Stimulated activated naive CD4-positive, alpha-beta T cell (primary cell): Measurements from ENCODE around the gene PIM1.
A peak's percentile ranks its signal among the peaks of the same experiment; 100 is the strongest.
"Not testable (repeated sequence)": the region's sequence is repeated elsewhere in the genome, so short reads cannot be mapped to it uniquely, and the experiment has no call there.

ENCODE experiments used
- DNase-seq, 6 experiments: peaks; one replicate each; lab custom pipeline; 2025; lab: John Stamatoyannopoulos, UW

The PIM1 gene

DNA sequence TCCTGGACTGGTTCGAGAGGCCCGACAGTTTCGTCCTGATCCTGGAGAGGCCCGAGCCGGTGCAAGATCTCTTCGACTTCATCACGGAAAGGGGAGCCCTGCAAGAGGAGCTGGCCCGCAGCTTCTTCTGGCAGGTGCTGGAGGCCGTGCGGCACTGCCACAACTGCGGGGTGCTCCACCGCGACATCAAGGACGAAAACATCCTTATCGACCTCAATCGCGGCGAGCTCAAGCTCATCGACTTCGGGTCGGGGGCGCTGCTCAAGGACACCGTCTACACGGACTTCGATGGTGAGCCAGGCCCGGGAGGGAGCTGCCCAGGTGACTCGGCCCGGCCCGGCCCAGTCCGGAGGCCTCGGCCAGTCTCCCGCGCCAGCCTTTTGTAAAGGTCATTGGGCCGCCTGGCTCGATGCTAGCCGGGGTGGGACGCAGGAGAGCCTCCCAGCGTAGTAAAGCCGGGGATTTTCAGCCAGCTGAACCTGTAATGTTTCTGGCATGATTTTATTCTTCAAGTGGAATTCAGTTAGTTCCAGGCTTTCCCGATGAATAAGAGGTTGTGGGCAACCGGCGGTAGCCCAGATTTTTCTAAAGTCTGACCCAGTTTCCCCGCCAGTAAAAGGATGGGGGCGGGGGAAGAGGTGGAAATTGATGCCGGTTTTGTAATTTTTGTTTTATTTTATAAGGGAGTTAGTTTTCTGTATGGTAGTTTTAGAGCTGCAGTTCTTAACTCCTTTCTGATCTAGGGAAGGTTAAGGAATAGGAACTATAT lies 1.4 kb downstream of the PIM1 start:
- peak; percentile 16 to 57 (median 33) for DNase-seq

GRCh38 chr6:37171970-37172812 lies 2.2 kb downstream of the PIM1 start:
- DNase-seq: peak; percentile 82 to 97 (median 90)

DNA sequence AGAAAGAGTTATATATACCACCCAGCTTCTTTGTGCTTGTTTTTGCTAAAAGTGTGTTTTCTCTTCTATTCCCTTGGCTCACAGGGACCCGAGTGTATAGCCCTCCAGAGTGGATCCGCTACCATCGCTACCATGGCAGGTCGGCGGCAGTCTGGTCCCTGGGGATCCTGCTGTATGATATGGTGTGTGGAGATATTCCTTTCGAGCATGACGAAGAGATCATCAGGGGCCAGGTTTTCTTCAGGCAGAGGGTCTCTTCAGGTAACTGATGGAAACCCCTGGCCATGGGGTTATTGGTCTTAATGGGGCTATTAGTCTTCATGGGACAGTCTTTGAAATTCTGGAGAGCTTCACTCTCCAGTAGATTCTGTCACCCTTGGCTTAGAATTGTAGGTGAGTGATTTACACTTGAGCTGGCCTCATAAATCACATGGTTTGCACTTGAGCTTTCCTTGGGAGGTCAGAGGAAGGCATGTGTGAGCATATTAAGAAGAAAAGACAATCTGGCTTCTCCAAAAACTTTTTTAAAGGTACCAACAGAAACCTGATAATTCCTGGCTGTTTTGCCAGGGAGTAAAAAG lies 3.0 kb downstream of the PIM1 start:
- DNase-seq: no peak

- DNase-seq: peak in 1 of 6 experiments; percentile 34
Measured at GRCh38 chr6:37173493-37174195, 3.7 kb downstream of the PIM1 start.

GRCh38 chr6:37174196-37174514 lies 4.2 kb downstream of the PIM1 start:
- no peak for DNase-seq

DNA sequence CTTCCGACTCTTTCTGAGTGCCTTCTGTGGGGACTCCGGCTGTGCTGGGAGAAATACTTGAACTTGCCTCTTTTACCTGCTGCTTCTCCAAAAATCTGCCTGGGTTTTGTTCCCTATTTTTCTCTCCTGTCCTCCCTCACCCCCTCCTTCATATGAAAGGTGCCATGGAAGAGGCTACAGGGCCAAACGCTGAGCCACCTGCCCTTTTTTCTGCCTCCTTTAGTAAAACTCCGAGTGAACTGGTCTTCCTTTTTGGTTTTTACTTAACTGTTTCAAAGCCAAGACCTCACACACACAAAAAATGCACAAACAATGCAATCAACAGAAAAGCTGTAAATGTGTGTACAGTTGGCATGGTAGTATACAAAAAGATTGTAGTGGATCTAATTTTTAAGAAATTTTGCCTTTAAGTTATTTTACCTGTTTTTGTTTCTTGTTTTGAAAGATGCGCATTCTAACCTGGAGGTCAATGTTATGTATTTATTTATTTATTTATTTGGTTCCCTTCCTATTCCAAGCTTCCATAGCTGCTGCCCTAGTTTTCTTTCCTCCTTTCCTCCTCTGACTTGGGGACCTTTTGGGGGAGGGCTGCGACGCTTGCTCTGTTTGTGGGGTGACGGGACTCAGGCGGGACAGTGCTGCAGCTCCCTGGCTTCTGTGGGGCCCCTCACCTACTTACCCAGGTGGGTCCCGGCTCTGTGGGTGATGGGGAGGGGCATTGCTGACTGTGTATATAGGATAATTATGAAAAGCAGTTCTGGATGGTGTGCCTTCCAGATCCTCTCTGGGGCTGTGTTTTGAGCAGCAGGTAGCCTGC lies 4.8 kb downstream of the PIM1 start:
- DNase-seq: no peak

DNA sequence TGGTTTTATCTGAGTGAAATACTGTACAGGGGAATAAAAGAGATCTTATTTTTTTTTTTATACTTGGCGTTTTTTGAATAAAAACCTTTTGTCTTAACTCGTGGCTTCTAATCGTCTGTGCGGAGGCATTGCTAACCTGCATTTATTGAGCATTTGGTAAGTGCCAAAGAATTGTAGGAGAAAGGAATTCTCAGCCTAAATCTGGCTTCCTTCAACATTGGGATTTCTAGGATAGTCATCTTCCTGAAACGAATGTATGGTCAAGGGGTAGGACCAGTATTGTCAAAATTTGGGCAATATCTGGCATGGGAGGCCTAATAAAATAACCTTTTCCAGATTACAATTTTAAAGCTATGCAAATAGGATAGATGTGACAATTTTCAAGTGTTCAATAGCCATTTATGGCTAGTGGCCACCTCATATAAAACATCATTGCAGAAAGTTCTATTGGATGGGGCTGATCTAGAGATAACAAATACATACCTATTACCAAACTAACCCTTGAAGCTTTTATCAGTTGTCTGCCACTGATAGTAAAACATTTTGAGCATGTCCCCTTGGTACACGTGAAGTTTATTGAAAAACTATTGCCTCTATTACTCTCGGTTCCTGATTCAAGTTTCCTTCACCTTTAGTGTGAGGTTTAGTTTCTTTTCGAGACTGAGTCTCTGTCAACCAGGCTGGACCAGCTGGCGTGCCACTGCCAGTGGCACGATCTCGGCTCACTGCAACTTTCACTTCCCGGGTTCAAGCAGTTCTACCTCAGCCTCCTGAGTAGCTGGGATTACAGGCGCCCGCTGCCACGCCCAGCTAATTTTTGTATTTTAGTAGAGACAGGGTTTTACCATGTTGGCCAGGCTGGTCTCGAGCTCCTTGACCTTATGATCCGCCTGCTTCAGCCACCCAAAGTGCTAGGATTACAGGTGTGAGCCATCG lies 5.6 kb downstream of the PIM1 start:
- DNase-seq: no peak

GRCh38 chr6:37176268-37177076 lies 6.5 kb downstream of the PIM1 start:
- no peak for DNase-seq

DNA sequence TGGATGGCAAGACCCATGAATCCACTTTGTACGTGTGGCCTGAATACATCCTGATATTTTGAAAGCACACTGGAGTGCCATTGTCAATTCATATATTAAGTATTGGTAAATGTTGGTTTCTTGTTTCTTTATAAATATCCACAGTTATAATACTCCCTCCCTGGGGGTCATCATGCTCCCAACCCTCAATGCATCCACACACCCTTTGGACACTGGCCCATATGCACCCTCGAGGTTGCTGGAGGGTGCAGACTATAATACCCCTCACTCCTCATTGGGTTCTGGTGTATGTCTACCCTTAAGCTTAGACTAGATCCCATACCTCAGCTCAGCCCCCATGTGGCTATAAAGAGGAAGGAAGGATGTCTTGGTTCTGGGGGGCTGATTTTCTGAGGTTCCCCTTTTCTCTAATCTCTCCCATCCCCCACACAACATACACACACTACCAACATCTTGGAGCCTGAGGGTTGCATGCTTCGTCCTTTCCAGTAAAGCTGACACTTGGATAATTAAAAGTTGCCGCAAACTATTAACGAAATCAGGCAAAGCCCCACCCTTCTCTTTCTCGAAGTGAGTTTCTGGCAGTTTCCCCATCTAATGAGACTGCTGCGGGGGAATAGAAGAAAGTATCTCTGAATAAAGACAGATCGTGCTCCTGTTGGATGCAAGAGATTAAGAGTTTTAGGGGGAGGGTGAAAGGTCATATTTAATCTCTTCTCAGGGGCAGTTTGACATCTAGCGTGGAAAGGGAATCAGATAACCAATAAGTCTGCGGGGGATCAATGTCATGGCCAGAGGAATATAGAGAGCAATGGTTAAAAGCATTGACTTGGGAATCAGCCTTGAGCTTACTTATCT lies 7.4 kb downstream of the PIM1 start:
- no peak for DNase-seq

GRCh38 chr6:37177935-37178517 lies 8.1 kb downstream of the PIM1 start:
- DNase-seq: no peak

GRCh38 chr6:37180075-37180474 lies 10.1 kb downstream of the PIM1 start:
- DNase-seq: no peak

- not testable (repeated sequence) for DNase-seq
Measured at GRCh38 chr6:37180610-37181009, 10.7 kb downstream of the PIM1 start.

GRCh38 chr6:37182736-37183590 lies 13.0 kb downstream of the PIM1 start:
- DNase-seq: peak; percentile 22 to 82 (median 59)

DNA sequence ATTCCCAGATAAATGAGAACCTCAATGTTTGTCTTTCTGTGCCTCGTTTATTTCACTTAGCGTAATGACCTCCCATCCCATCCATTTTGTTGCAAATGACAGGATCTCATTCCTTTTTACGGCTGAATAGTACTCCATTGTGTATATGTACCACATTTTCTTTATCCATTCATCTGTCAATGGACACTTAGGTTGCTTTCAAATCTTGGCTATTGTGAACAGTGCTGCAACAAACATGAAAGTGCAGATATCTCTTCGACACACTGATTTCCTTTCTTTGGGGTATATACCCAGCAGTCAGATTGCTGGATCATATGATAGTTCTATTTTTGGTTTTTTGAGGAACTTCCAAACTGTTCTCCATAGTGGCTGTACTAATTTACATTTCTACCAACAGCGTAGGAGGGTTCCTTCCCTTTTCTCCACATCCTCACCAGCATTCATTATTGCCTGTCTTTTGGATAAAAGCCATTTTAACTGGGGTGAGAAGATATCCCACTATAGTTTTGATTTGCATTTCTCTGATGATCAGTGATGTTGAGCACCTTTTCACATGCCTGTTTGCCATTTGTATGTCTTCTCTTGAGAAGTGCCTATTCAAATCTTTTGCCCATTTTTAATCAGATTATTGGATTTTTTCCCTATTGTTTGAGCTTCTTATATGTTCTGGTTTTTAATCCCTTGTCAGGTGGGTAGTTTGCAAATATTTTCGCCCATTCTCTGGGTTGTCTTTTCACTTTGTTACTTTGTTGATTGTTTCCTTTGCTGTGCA lies 16.2 kb downstream of the PIM1 start:
- DNase-seq: not testable (repeated sequence)

GRCh38 chr6:37187321-37188022 lies 17.5 kb downstream of the PIM1 start:
- peak in 2 of 6 experiments; percentile 16 to 19 for DNase-seq
